ENCODE results near the gene KIF26A.

The KIF26A gene

DNA sequence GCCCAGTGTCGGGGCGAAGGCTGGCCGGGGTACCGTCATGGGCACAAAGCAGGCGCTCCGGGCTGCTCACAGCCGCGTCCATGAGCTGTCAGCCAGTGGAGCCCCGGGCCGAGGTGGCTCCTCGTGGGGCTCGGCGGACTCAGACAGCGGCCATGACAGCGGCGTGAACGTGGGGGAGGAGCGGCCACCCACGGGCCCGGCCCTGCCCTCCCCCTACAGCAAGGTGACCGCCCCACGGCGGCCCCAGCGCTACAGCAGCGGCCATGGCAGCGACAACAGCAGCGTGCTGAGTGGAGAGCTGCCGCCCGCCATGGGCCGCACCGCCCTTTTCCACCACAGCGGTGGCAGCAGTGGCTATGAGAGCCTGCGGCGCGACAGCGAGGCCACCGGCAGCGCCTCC, 39.0 kb downstream of the KIF26A start:
- Histone ChIP-seq H3K56ac (ENCODE audit: low read length) (no peak overlapping the region), H3K4me2 (ENCODE audit: low read length) (no peak overlapping the region), H3K36me3 (ENCODE audit: control insufficient read depth, insufficient read depth, low read length) (no peaks in the 10 kb centered on the region), H2BK120ac (ENCODE audit: low read depth, low read length) (no peak overlapping the region), H3K4me3 (ENCODE audit: low read length) (no peak overlapping the region), H2AK5ac (ENCODE audit: low read length) (no peak overlapping the region), H3K27ac (ENCODE audit: low read depth, low read length) (no peak overlapping the region), H3K4ac (ENCODE audit: low read depth, low read length) (no peak overlapping the region), H4K5ac (ENCODE audit: low read length) (no peak overlapping the region), H3K27me3 (ENCODE audit: insufficient read depth, low read length, poor library complexity) (no peaks in the 10 kb centered on the region), H3K18ac (ENCODE audit: low read length) (no peak overlapping the region), H4K8ac (ENCODE audit: low read depth, low read length) (no peak overlapping the region), H3K4me1 (ENCODE audit: control insufficient read depth, low read depth, low read length) (no peaks in the 10 kb centered on the region), H2BK5ac (ENCODE audit: low read length) (no peak overlapping the region), H3K23ac (ENCODE audit: low read length) (no peak overlapping the region), H2BK15ac (replicated peaks; ENCODE audit: low read depth) (no peak overlapping the region), H3K79me1 (ENCODE audit: low read length) (no peaks in the 10 kb centered on the region), H3K79me2 (ENCODE audit: control insufficient read depth, insufficient read depth, low read length) (no peaks in the 10 kb centered on the region), H3K9ac (ENCODE audit: low read length) (no peak overlapping the region)
- no peak for DNase-seq
- WGBS (ENCODE audit: extremely low coverage, insufficient coverage, low lambda C conversion rate) = no CpG with 5 or more reads among the region's 38 CpGs

DNA sequence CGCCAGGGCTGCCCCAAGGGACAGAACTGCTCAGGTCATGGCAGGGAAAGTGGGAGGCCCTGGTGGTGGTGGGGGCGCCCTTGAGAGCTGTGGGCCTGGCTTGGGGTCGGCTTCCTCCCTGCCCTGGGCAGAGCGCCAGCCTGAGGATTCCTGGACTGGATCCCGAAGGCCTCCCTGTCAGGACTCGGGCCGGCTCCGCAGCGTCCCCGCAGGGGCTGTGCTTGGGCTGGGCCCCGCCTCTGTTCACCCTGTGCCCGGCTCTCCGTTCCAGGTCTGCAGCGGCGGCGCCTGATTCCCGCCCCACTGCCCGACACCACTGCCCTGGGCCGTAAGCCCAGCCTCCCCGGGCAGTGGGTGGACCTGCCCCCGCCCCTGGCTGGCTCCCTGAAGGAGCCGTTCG, 39.9 kb downstream of the KIF26A start:
- Histone ChIP-seq H3K4me2 (ENCODE audit: low read length) (no peak overlapping the region), H2BK5ac (ENCODE audit: low read length) (no peak overlapping the region), H3K56ac (ENCODE audit: low read length) (no peak overlapping the region), H3K79me1 (ENCODE audit: low read length) (no peaks in the 10 kb centered on the region), H4K8ac (ENCODE audit: low read depth, low read length) (no peak overlapping the region), H3K27ac (ENCODE audit: low read depth, low read length) (no peak overlapping the region), H3K9ac (ENCODE audit: low read length) (no peak overlapping the region), H3K4me3 (ENCODE audit: low read length) (no peak overlapping the region), H3K36me3 (ENCODE audit: control insufficient read depth, insufficient read depth, low read length) (no peaks in the 10 kb centered on the region), H2BK120ac (ENCODE audit: low read depth, low read length) (no peak overlapping the region), H3K4ac (ENCODE audit: low read depth, low read length) (no peak overlapping the region), H3K27me3 (ENCODE audit: insufficient read depth, low read length, poor library complexity) (no peaks in the 10 kb centered on the region), H3K4me1 (ENCODE audit: control insufficient read depth, low read depth, low read length) (no peaks in the 10 kb centered on the region), H4K5ac (ENCODE audit: low read length) (no peak overlapping the region), H3K79me2 (ENCODE audit: control insufficient read depth, insufficient read depth, low read length) (no peaks in the 10 kb centered on the region), H2AK5ac (ENCODE audit: low read length) (no peak overlapping the region), H2BK15ac (replicated peaks; ENCODE audit: low read depth) (no peak overlapping the region), H3K18ac (ENCODE audit: low read length) (no peak overlapping the region), H3K23ac (ENCODE audit: low read length) (no peak overlapping the region)
- no peak for DNase-seq
- no CpG with 5 or more reads among the region's 23 CpGs for WGBS (ENCODE audit: extremely low coverage, insufficient coverage, low lambda C conversion rate)

DNA sequence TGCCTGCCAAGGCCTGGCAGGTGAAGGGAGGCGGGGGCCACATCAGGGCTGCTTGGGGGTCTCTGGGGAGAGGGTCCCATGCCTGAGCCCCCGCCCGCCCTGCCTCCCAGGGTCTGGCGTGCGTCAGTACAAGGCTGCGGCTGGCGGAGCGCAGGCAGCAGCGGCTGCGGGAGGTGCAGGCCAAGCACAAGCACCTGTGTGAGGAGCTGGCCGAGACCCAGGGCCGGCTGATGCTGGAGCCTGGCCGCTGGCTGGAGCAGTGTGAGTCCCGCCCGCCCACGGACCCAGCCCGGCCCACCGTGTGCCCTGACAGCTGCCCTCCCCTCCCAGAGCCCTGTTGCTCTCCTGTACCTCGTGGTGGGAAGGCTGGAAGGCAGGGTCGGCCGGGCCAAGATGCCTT, 40.7 kb downstream of the KIF26A start:
- Histone ChIP-seq H3K56ac (ENCODE audit: low read length) (no peak overlapping the region), H4K5ac (ENCODE audit: low read length) (no peak overlapping the region), H2BK120ac (ENCODE audit: low read depth, low read length) (no peak overlapping the region), H3K27ac (ENCODE audit: low read depth, low read length) (no peak overlapping the region), H3K4ac (ENCODE audit: low read depth, low read length) (no peak overlapping the region), H4K8ac (ENCODE audit: low read depth, low read length) (no peak overlapping the region), H3K79me2 (ENCODE audit: control insufficient read depth, insufficient read depth, low read length) (no peaks in the 10 kb centered on the region), H3K18ac (ENCODE audit: low read length) (no peak overlapping the region), H3K4me2 (ENCODE audit: low read length) (no peak overlapping the region), H3K4me3 (ENCODE audit: low read length) (no peak overlapping the region), H3K27me3 (ENCODE audit: insufficient read depth, low read length, poor library complexity) (no peaks in the 10 kb centered on the region), H2AK5ac (ENCODE audit: low read length) (no peak overlapping the region), H3K79me1 (ENCODE audit: low read length) (no peaks in the 10 kb centered on the region), H3K9ac (ENCODE audit: low read length) (no peak overlapping the region), H3K23ac (ENCODE audit: low read length) (no peak overlapping the region), H2BK5ac (ENCODE audit: low read length) (no peak overlapping the region), H2BK15ac (replicated peaks; ENCODE audit: low read depth) (no peak overlapping the region), H3K4me1 (ENCODE audit: control insufficient read depth, low read depth, low read length) (no peaks in the 10 kb centered on the region), H3K36me3 (ENCODE audit: control insufficient read depth, insufficient read depth, low read length) (no peaks in the 10 kb centered on the region)
- no CpG with 5 or more reads among the region's 21 CpGs for WGBS (ENCODE audit: extremely low coverage, insufficient coverage, low lambda C conversion rate)
- DNase-seq = no peak

GRCh38 chr14:104179564-104180129, 41.3 kb downstream of the KIF26A start:
- Histone ChIP-seq H3K9ac (ENCODE audit: low read length) (no peak overlapping the region), H4K8ac (ENCODE audit: low read depth, low read length) (no peak overlapping the region), H2BK5ac (ENCODE audit: low read length) (no peak overlapping the region), H2BK15ac (replicated peaks; ENCODE audit: low read depth) (no peak overlapping the region), H3K79me2 (ENCODE audit: control insufficient read depth, insufficient read depth, low read length) (no peaks in the 10 kb centered on the region), H3K23ac (ENCODE audit: low read length) (no peak overlapping the region), H3K4me3 (ENCODE audit: low read length) (no peak overlapping the region), H3K18ac (ENCODE audit: low read length) (no peak overlapping the region), H3K4ac (ENCODE audit: low read depth, low read length) (no peak overlapping the region), H3K79me1 (ENCODE audit: low read length) (no peaks in the 10 kb centered on the region), H3K36me3 (ENCODE audit: control insufficient read depth, insufficient read depth, low read length) (no peaks in the 10 kb centered on the region), H3K4me2 (ENCODE audit: low read length) (no peak overlapping the region), H3K27me3 (ENCODE audit: insufficient read depth, low read length, poor library complexity) (no peaks in the 10 kb centered on the region), H3K4me1 (ENCODE audit: control insufficient read depth, low read depth, low read length) (no peaks in the 10 kb centered on the region), H2AK5ac (ENCODE audit: low read length) (no peak overlapping the region), H3K56ac (ENCODE audit: low read length) (no peak overlapping the region), H3K27ac (ENCODE audit: low read depth, low read length) (no peak overlapping the region), H2BK120ac (ENCODE audit: low read depth, low read length) (no peak overlapping the region), H4K5ac (ENCODE audit: low read length) (no peak overlapping the region)
- WGBS (ENCODE audit: extremely low coverage, insufficient coverage, low lambda C conversion rate) = no CpG with 5 or more reads among the region's 42 CpGs
- no peak for DNase-seq

GRCh38 chr14:104180561-104181165, 42.3 kb downstream of the KIF26A start:
- H3K4me2 ChIP-seq (ENCODE audit: low read length) = no peak overlapping the region
- H3K56ac ChIP-seq (ENCODE audit: low read length) = no peak overlapping the region
- no peaks in the 10 kb centered on the region for H3K27me3 ChIP-seq (ENCODE audit: insufficient read depth, low read length, poor library complexity)
- H3K23ac ChIP-seq (ENCODE audit: low read length) = no peak overlapping the region
- no peak overlapping the region for H3K4ac ChIP-seq (ENCODE audit: low read depth, low read length)
- H3K27ac ChIP-seq (ENCODE audit: low read depth, low read length) = no peak overlapping the region
- DNase-seq = no peak
- H3K18ac ChIP-seq (ENCODE audit: low read length) = no peak overlapping the region
- H3K79me1 ChIP-seq (ENCODE audit: low read length) = no peaks in the 10 kb centered on the region
- WGBS (ENCODE audit: extremely low coverage, insufficient coverage, low lambda C conversion rate) = no CpG with 5 or more reads among the region's 26 CpGs
- H4K5ac ChIP-seq (ENCODE audit: low read length) = no peak overlapping the region
- H2BK120ac ChIP-seq (ENCODE audit: low read depth, low read length) = no peak overlapping the region
- no peaks in the 10 kb centered on the region for H3K36me3 ChIP-seq (ENCODE audit: control insufficient read depth, insufficient read depth, low read length)
- no peaks in the 10 kb centered on the region for H3K79me2 ChIP-seq (ENCODE audit: control insufficient read depth, insufficient read depth, low read length)
- no peak overlapping the region for H2BK5ac ChIP-seq (ENCODE audit: low read length)
- H4K8ac ChIP-seq (ENCODE audit: low read depth, low read length) = no peak overlapping the region
- H2AK5ac ChIP-seq (ENCODE audit: low read length) = no peak overlapping the region
- no peaks in the 10 kb centered on the region for H3K4me1 ChIP-seq (ENCODE audit: control insufficient read depth, low read depth, low read length)
- H2BK15ac ChIP-seq (replicated peaks; ENCODE audit: low read depth) = no peak overlapping the region
- H3K4me3 ChIP-seq (ENCODE audit: low read length) = no peak overlapping the region
- no peak overlapping the region for H3K9ac ChIP-seq (ENCODE audit: low read length)
